K562 (cell line): ENCODE results near the gene ESPL1. TPM values are rescaled to one million over a fixed set of nuclear protein-coding genes. Genes with fewer than 3 reads are reported as not detected.

Experiments used
- ATAC-seq: fragments of 200-7000 bp; cut with Tn5 transposase; 3 replicates; pipeline ENCODE4 v1.9.1; 2020; ENCODE audit warnings: moderate library complexity
- BruUV-seq: library from RNA; stranded (reverse); fragments of 400-500 nt; replicated peaks from 2 replicates; lab custom pipeline; 2021; lab: Mats Ljungman, UMichigan
- CTCF ChIA-PET: fragments of 300-600 bp; formaldehyde crosslinking; extraction: SDS; loops from one replicate; lab custom pipeline; 2021; ENCODE audit warnings: low intra/inter-chr PET ratio; lab: Yijun Ruan, JAX
- POLR2A ChIA-PET: fragments of 300-600, 350-650 bp; sonication (Branson Sonifier 250); formaldehyde crosslinking; extraction: SDS; loops from one replicate; lab custom pipeline; 2021; ENCODE audit warnings: antibody characterized with exemption, inconsistent platforms; lab: Yijun Ruan, JAX
- DNase-seq, 4 experiments: peaks; one replicate each; pipeline versions ENCODE4 v3.0.0 to v3.0.0-alpha.2; 2011 to 2018; ENCODE audit warnings: low spot score in 3 of 4, mixed read lengths in 3 of 4; ENCODE audit errors: extremely low read depth in 1 of 4
- FAIRE-seq: peaks from 2 replicates; lab custom pipeline; 2011; peaks lifted over from hg19 to GRCh38; lab: Jason Lieb, UNC
- H2AFZ ChIP-seq: 2 replicates; pipeline ENCODE4 v1.6.0; 2011; ENCODE audit warnings: low read depth, low read length, control low read depth, inconsistent platforms
- H3K27ac ChIP-seq: fragments of 200-600 bp; 3 replicates; pipeline ENCODE4 v1.8.0; 2011; ENCODE audit warnings: low read depth, mild to moderate bottlenecking, control low read depth, inconsistent platforms, low read length, moderate library complexity, mixed read lengths; ENCODE audit errors: extremely low read depth
- H3K27me3 ChIP-seq, 2 experiments: fragments of 300-600 bp in 1 of 2; 2 replicates in 1 of 2; 3 replicates in 1 of 2; pipeline versions ENCODE4 v1.6.0 to v1.8.0; 2011; ENCODE audit warnings: inconsistent platforms in 2 of 2, low read length in 2 of 2, mild to moderate bottlenecking in 1 of 2, mixed read lengths in 1 of 2, moderate library complexity in 1 of 2; ENCODE audit not compliant: control insufficient read depth in 2 of 2, insufficient read depth in 2 of 2
- H3K36me3 ChIP-seq: fragments of 300-600 bp; 3 replicates; pipeline ENCODE4 v1.8.0; 2011; ENCODE audit warnings: mild to moderate bottlenecking, low read length, inconsistent platforms; ENCODE audit not compliant: control insufficient read depth, insufficient read depth
- H3K4me1 ChIP-seq, 2 experiments: fragments of 200-600 bp in 1 of 2; replicated peaks in 1 of 2; 2 replicates in 1 of 2; 3 replicates in 1 of 2; pipeline versions ENCODE4 v1.5.1 to v1.8.0; 2011; ENCODE audit warnings: inconsistent platforms in 2 of 2, low read length in 2 of 2, mild to moderate bottlenecking in 1 of 2, mixed read lengths in 1 of 2, moderate library complexity in 1 of 2; ENCODE audit not compliant: control insufficient read depth in 2 of 2, insufficient read depth in 2 of 2
- H3K4me2 ChIP-seq: 2 replicates; pipeline ENCODE4 v1.6.1; 2011; ENCODE audit warnings: low read length, control low read depth, inconsistent platforms, mixed read lengths; ENCODE audit not compliant: insufficient read depth
- H3K4me3 ChIP-seq: fragments of 200-600 bp; sonication (generic), shearing (Covaris generic); 2 replicates; pipeline ENCODE4 v1.5.1; 2016; ENCODE audit warnings: control low read depth, inconsistent platforms
- H3K79me2 ChIP-seq: fragments of 200-600 bp; 3 replicates; pipeline ENCODE4 v1.8.0; 2011; ENCODE audit warnings: low read length, inconsistent platforms; ENCODE audit not compliant: control insufficient read depth, insufficient read depth
- H3K9ac ChIP-seq, 2 experiments: 2 replicates each; pipeline versions ENCODE4 v1.6.0 to v1.6.1; 2011; ENCODE audit warnings: low read depth in 2 of 2, low read length in 2 of 2, control low read depth in 1 of 2, inconsistent platforms in 1 of 2, mild to moderate bottlenecking in 1 of 2, mixed read lengths in 1 of 2; ENCODE audit not compliant: insufficient read depth in 1 of 2
- H3K9me1 ChIP-seq: one replicate; pipeline ENCODE4 v1.6.0; 2011; ENCODE audit warnings: inconsistent platforms, mild to moderate bottlenecking, low read length, moderate library complexity; ENCODE audit not compliant: control insufficient read depth, insufficient read depth
- H3K9me3 ChIP-seq: replicated peaks from 2 replicates; pipeline ENCODE4 v1.5.1; 2011; ENCODE audit warnings: low read depth, low read length, inconsistent platforms; ENCODE audit not compliant: control insufficient read depth, insufficient read depth
- H4K20me1 ChIP-seq: replicated peaks from 2 replicates; pipeline ENCODE4 v1.6.1; 2011; ENCODE audit warnings: low read length, inconsistent platforms, mixed read lengths; ENCODE audit not compliant: control insufficient read depth, insufficient read depth
- CCAR2 ChIP-seq: fragments of 200-400 bp; formaldehyde crosslinking; IDR thresholded peaks from 2 replicates; pipeline ENCODE4 v1.6.1; 2017; ENCODE audit warnings: mild to moderate bottlenecking, low read depth, low read length
- HDGF ChIP-seq: fragments of 450-650 bp; IDR thresholded peaks from 2 replicates; pipeline ENCODE4 v1.6.1; 2016
- SREBF2 ChIP-seq: sonication (generic); formaldehyde crosslinking; IDR thresholded peaks from 2 replicates; pipeline ENCODE4 v1.4.0; 2020; ENCODE audit warnings: mild to moderate bottlenecking, missing genetic modification reagents
- SRSF9 ChIP-seq: fragments of 200-400 bp; formaldehyde crosslinking; IDR thresholded peaks from 2 replicates; pipeline ENCODE4 v1.6.1; 2017; ENCODE audit warnings: low read depth, low read length, borderline replicate concordance
- WGBS: fragments of 100-300 bp; shearing (Covaris generic); methylation state at CpG from one replicate; pipeline ENCODE4 v1.1.6; 2016; ENCODE audit warnings: low coverage, mixed read lengths; ENCODE audit not compliant: insufficient coverage; ENCODE audit errors: missing lambda C conversion rate; 5-methylcytosine and 5-hydroxymethylcytosine counted together
- in situ Hi-C: fragments of 300-500 bp; cut with MboI; formaldehyde crosslinking; loops from 4 replicates; pipeline ENCODE4 v1.15.0; 2018; ENCODE audit warnings: inconsistent platforms, mixed read lengths
- intact Hi-C: fragments of 100-400 bp; cut with micrococcal nuclease; formaldehyde crosslinking; loops from 2 replicates; pipeline ENCODE4 v1.14.2; 2022
- polyA plus RNA-seq, 8 experiments: library from polyadenylated mRNA; depleted of rRNA in 4 of 8; stranded (reverse) in 5 of 8; unstranded in 3 of 8; fragments of >200 nt; fragmentation: Nextera tagmentation in 2 of 8; fragmentation: Illumina TruSeq in 1 of 8; extraction: Ambion mirVana in 2 of 8; extraction: Trizol in 1 of 8; gene quantifications; 2 replicates each; pipeline versions ENCODE4 v1.2.1 to v1.2.3, GENCODE V29; 2011 to 2014; ENCODE audit warnings: inconsistent platforms in 1 of 8, missing spikeins in 1 of 8
- total RNA-seq, 7 experiments: library from RNA; depleted of rRNA in 6 of 7; stranded (reverse); fragments of >200 nt in 6 of 7; fragmentation: Illumina TruSeq in 2 of 7; extraction: Trizol in 2 of 7; gene quantifications; 2 replicates each; pipeline versions ENCODE4 v1.2.1 to v1.2.3, GENCODE V29; 2011 to 2021; ENCODE audit warnings: low replicate concordance in 1 of 7
- TF ChIP-seq, protein P1 (sequence below): fragments of 150-350 bp; IDR thresholded peaks from 2 replicates; pipeline ENCODE4 v1.6.1; 2014; ENCODE audit warnings: low read depth, mild to moderate bottlenecking, low read length, borderline replicate concordance

The ESPL1 gene
- total and polyA plus RNA-seq, 9 of the 15 experiments (the other 6 are each of a cell fraction or from before 2014, with no cell fraction given): 1.2 to 55.0 (median 18.7) TPM

DNA sequence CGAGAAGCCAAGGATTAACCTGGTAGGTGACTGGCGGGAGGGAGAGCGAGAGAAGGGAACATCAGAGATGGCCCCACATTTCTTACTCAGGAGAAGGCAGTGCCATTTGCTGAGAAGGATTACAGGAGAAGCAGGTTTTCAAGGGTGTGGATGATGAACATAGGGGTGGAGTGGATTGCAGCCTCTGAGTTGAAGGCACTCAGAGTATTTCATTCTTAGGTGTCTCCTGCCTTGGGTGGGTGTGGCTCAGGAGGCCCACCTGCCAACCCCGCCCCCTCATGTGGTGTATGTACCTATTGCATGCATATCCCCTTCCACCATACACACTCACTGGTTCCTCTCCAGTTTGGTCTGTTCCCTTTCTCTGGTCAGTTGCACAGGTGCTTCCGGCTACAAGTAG, 6.3 kb downstream of the ESPL1 start:
- no peaks in the 10 kb centered on the region for H3K27me3 ChIP-seq
- in situ Hi-C loops: no loop called here
- peaks cover 82% of the 10 kb centered on the region for H3K36me3 ChIP-seq
- no peak overlapping the region for H3K4me3 ChIP-seq
- ATAC-seq (no peak), FAIRE-seq (no peak), DNase-seq (no peak)
- H3K79me2 ChIP-seq: peaks cover 19% of the 10 kb centered on the region
- ChIA-PET CTCF (no interaction called here), POLR2A (no interaction called here)
- no peak overlapping the region for H3K4me2 ChIP-seq
- no TSS peak for BruUV-seq
- intact Hi-C loops: no loop called here
- H3K9me3 ChIP-seq: no peaks in the 10 kb centered on the region
- H3K9ac ChIP-seq: no peak overlapping the region
- TF ChIP-seq SREBF2 (no peak), SRSF9 (no peak), CCAR2 (no peak), HDGF (no peak)
- TF ChIP-seq, protein P1, sequence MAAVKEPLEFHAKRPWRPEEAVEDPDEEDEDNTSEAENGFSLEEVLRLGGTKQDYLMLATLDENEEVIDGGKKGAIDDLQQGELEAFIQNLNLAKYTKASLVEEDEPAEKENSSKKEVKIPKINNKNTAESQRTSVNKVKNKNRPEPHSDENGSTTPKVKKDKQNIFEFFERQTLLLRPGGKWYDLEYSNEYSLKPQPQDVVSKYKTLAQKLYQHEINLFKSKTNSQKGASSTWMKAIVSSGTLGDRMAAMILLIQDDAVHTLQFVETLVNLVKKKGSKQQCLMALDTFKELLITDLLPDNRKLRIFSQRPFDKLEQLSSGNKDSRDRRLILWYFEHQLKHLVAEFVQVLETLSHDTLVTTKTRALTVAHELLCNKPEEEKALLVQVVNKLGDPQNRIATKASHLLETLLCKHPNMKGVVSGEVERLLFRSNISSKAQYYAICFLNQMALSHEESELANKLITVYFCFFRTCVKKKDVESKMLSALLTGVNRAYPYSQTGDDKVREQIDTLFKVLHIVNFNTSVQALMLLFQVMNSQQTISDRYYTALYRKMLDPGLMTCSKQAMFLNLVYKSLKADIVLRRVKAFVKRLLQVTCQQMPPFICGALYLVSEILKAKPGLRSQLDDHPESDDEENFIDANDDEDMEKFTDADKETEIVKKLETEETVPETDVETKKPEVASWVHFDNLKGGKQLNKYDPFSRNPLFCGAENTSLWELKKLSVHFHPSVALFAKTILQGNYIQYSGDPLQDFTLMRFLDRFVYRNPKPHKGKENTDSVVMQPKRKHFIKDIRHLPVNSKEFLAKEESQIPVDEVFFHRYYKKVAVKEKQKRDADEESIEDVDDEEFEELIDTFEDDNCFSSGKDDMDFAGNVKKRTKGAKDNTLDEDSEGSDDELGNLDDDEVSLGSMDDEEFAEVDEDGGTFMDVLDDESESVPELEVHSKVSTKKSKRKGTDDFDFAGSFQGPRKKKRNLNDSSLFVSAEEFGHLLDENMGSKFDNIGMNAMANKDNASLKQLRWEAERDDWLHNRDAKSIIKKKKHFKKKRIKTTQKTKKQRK: no peak
- 96% methylated on average over 5 of the region's 5 CpGs for WGBS
- H3K9me1 ChIP-seq: no peaks in the 10 kb centered on the region
- H4K20me1 ChIP-seq: no peaks in the 10 kb centered on the region; the same call in 1 of the 2 replicates
- peaks cover 14 to 16% of the 10 kb centered on the region in 2 experiments; a peak in 4 of 5 replicates for H3K4me1 ChIP-seq
- H3K27ac ChIP-seq: no peak overlapping the region
- H2AFZ ChIP-seq: no peak overlapping the region
